Measurements from ENCODE around the gene B3GLCT. TPM values are rescaled to one million over a fixed set of nuclear protein-coding genes. Genes with fewer than 3 reads are reported as not detected.
A peak's percentile ranks its signal among the peaks of the same experiment; 100 is the strongest.
"Not testable (repeated sequence)": the region's sequence is repeated elsewhere in the genome, so short reads cannot be mapped to it uniquely, and the experiment has no call there.

B3GLCT gene
- total RNA-seq, 1 donor from 2014 or later, result 15.4 TPM

DNA sequence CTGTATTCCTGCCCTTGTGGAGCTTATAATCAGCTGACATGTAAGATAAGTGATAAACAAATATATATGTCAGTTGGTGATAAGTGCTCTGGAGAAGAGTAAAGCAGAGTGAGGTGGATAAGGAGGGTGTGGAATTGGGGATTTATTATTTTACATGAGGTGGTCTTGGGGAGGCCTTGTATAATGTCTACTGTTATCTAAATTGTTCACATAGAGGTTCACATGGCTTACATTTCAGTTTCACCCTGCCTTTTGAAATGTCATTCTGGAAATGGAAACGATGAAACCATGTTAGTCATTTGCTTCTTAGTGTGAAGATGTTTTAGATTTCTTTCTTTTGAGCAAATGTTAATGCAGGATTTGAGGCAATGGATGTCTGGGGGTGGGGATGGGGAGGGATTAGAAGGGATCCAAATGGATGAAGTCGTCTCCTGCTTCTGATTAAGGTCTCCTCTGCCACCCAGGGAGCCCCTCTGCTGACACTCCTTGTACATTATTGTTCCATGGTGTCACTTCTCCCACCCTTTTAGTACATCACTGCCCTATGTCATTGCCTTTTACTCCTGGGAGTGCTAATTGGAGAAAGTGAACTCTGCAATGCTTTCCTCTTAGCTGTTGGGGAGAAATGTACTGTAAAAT is 14.0 kb downstream of the B3GLCT start:
- ATAC-seq (no peak), DNase-seq (ENCODE audit: missing footprints) (no peak)
- intact Hi-C loops (cut with DNase I), result no loop called here

DNA sequence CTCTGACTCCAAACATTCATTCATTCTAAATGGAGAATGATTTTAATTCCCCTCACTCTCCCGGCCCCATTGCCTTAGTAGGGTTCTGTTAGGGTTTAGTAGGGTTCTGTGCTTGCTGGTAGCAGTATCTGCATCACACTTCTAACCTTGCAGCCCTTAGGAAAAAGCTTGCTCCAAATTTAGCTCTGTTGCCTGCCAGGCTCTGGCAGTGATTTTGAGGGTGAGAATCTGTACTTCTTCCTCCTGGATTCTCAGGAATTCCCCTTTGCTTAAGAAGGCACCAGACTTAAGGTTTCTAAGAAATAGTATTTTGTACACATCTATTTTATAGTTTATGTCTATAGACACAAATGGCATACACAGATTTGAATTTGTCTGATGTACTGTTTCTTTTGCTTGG is 14.7 kb downstream of the B3GLCT start:
- intact Hi-C loops (cut with DNase I), result no loop called here
- ATAC-seq (no peak), DNase-seq (ENCODE audit: missing footprints) (no peak)

DNA sequence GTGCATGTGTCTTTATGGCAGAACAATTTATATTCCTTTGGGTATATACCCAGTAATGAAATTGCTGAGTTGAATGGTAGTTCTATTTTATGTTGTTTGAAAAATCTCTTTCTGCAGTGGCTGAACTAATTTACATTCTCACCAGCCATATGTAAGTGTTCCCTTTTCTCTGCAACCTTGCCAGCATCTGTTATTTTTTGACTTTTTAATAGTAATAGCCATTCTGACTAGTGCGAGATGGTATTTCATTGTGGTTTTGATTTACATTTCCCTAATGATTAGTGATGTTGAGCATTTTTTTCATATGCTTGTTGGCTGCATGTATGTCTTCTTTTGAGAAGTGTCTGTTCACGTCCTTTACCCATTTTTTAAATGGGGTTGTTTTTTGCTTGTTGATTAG is 17.1 kb downstream of the B3GLCT start:
- DNase-seq (ENCODE audit: missing footprints); ATAC-seq; intact Hi-C loops (cut with DNase I): not testable (repeated sequence)

DNA sequence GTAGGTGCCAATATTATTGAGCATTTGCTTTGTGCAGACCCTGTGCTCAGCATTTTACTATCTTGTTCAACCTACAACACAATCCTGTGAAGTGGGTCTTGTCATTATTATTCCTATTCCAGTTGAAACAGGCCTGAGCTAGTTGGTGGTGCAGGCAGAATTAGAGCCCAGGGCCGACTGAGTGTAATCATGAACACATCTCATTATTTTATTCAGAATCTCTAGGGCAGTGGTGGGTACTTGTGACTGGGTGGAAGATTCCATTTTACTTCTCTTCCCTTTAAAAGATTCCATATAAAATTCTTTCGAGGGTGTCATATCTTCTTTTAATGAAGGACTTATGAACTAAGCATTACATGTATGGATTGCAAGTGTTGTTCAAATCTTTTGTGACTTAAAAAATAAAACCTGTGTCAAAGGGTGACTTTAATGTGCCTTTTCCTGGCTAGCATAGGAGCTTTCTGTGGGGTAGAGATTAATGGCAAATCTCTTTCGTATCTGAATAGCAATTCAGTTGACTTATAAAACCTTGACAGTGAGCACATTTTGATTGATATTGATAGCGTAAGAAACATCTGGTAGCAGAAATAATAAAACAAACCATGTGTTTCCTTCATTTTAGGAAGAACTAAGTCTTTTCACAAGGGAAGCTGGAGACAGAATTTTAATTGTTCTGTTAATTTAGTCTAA is 20.3 kb downstream of the B3GLCT start:
- intact Hi-C loops (cut with DNase I), result no loop called here
- DNase-seq (ENCODE audit: missing footprints), result no peak
- ATAC-seq, result no peak

DNA sequence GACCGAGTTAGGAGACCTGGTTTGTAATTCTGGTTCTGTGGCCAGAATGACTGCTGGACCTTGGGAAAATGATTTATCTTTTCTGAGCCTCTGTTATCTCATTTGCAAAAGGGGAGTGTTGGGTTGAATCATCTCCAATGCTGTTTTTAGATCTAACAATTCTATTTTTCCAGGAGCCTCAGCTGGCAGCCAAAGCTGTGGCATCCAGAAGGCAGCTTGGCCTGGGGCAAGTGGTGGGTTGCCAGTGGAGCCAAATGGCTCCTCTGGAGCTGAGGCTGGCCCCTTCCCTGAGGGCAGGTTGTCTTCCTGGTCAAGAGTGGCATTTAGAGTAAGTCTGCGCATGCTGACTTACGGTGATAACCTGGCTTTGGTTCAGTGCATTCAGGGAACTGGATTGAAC is 21.3 kb downstream of the B3GLCT start:
- ATAC-seq (peak; percentile 43), DNase-seq (ENCODE audit: missing footprints) (no peak)
- intact Hi-C loops (cut with DNase I), result no loop called here

DNA sequence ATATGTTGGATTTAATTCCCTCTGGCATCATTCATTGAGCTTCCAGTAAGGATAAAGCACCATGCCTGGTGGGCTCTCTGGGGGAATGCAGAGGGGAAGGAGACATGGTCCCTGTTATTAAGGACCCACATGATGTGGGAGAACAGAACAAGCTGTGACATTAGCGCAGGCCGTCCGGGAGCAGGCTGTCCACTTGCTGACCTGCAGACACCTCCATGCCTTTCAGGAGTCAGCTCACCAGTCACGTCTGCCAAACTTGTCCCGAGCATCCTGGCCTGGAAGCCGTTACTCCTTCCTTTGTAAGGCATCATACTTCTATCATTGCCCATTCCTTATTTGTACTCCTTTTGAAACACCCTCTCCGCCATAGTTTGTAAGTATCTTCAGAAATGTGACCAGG is 23.4 kb downstream of the B3GLCT start:
- DNase-seq (ENCODE audit: missing footprints) (no peak), ATAC-seq (peak; percentile 29)
- intact Hi-C loops (cut with DNase I), result no loop called here

DNA sequence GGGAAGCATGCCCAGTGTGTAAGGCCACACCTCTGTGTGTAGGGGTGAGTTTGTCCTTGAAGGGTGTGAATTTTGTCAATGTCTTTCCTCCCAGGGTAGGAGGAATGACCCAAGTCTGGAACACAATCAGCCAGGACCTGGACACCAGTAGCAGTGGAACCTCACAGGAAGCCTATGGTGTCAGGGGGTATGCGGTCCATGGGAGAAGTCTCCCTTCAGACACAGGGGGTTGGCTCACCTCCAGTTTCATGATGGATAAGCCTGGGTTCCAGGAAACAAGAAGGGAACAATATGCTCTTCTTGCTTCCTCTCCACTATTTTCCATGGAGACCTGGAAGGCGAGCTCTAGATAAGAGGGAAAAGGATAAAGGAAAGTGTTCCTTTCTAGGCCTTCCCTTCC is 23.9 kb downstream of the B3GLCT start:
- DNase-seq (ENCODE audit: missing footprints) (no peak), ATAC-seq (peak; percentile 19)

DNA sequence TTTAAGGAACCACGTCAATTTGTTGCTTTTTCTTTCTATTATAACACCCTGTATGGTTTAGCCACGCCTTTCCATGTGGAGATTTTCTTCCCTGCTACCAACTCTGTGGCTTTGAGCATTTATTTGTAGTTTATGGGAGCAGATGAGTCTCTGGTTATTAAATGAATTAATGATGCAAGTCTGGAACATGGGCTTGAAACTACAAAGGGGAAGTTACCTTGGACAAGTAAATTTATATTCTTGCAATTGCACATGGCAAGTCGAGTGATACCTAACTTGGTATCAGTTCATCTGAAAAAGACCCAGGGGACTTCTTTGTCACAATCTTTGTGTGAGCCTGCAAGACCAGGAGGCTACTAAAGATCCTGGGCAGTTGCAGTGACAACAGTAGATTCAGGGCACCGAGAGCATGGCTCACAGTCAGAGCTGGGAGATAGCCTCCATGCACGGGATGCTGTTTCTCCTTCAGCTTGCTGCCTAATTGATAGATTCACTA is 24.4 kb downstream of the B3GLCT start:
- ATAC-seq (no peak), DNase-seq (ENCODE audit: missing footprints) (no peak)

More for the DNA sequence above, 23.9 kb downstream of the B3GLCT start:
- intact Hi-C loops (cut with DNase I), result no loop called here

DNA sequence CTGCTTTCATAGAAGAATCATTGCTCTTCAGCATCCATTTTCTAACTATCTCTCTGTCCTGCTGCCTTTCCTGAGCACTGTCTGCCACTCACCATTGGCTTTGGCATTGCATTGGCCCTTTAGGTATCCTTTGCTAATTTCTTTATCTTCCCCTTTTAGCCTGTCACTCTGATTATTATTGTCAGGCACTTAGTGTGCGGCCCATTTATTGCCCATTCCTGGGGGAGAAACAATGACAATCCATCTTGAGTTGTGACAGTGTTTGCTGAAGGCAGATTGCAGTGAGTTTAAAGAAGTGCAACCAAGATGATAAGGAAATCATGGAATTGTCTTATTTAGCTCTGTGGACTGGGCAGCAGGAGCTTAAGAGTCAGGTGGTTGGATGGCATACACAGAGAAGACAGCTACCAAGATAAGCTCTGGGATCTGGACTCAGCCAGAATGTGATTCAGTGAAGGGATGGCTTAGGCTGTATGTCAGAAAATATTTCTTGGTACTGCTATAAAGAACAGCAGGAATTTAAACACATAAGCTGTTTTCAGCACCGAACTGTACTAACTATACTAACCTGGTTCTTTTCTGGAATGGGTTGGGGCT is 25.3 kb downstream of the B3GLCT start:
- ATAC-seq, result no peak
- intact Hi-C loops (cut with DNase I), result no loop called here

More for the DNA sequence above, 24.4 kb downstream of the B3GLCT start:
- intact Hi-C loops (cut with DNase I), result no loop called here

DNA sequence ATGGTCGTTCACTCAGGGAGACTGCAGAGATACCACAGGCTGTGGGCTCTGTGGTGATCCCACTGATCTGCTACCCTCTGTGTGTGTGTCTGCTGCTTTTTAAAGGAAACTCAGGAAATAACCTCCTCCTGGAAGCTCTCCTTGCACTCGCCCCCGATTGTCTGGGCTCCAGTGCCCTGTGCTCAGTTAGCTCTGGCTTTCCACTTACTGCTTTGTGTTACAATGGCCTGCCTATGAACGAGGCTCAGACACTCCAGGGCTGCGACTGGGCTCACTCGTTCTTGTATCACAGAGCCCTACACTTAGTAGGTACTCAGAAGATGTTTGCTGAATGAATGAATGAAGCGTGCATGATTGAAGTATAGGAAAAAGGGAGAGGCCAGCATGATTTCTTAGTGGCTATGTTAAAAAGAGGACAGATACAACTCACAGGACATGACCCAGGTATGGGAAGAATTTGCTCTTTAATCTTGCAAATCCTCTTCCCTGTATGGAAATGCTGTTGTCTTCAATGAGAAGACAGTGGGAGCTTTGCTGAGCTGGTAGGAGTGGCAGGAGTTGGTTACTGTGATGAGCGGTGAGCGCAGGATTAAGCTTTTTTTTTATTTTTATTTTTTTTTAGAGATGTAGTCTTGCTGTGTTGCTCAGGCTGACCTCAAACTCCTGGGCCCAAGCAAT is 26.4 kb downstream of the B3GLCT start:
- intact Hi-C loops (cut with DNase I), result no loop called here
- ATAC-seq (no peak), DNase-seq (ENCODE audit: missing footprints) (no peak)

More for the DNA sequence above, 25.3 kb downstream of the B3GLCT start:
- DNase-seq (ENCODE audit: missing footprints), result no peak

DNA sequence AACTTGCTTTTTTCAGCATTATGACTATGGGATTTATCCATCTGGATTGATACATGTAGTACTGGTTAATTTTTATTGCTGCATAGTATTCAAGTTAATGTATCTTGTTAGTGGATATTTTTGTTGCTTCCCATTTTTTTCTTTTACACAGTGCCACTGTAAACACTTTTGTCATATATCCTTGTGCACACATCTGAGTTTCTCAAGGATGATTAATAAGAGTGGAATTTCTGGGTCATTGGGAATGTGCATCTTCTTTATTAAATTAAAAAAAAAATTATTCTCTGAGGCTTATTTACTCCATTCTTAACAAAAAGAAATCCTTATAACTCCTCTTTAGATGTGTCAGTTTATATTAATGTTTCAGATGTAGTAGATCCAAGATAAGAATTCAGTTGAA is 27.3 kb downstream of the B3GLCT start:
- DNase-seq (ENCODE audit: missing footprints) (no peak), ATAC-seq (no peak)
- intact Hi-C loops (cut with DNase I), result no loop called here

DNA sequence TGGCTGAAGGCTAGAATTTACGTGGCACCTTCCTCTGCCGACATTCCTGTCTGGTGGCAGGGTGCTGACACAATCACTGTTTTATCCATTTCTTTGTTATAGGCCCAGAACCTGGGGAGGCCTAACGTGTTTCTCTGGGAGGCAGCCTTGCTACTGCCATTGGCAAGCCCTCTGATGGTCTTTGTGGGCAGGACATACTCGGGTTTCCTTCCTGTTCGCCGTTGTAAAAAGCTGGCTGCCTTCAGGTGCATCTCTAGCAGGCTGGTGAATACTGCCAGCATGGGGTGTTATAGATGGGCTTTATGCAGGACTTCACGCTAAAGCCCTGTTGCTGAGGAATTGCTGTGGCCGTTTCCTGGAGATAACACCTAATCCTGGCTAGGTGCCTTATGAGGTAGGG is 28.1 kb downstream of the B3GLCT start:
- no peak for ATAC-seq
- DNase-seq (ENCODE audit: missing footprints), result no peak
- intact Hi-C loops (cut with DNase I), result no loop called here

DNA sequence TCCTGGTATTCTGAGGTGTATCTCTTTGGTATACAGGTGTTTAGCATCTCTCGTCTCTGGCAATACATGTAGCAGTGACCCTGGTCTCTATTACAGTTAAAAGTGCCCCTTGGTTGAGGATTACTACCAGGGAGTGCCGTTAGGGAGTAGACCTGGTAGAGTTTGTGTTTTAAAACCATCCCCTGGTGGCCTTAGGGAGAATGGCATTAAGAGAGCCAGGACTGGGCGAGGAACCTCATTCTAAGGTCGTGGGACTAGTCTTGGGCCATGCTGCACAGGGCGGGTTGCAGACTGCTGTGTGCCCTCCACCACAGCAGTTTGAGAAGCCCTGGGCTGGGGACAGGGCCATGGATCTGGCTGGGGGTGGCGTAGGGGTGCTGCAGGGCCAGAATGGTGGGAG is 35.0 kb downstream of the B3GLCT start:
- intact Hi-C loops (cut with DNase I), result loop anchor here (5.0 kb wide), 2 partner anchors 37 to 508 kb away; partner anchors contain the start of gene B3GLCT
- no peak for DNase-seq (ENCODE audit: missing footprints)
- peak; percentile 57 for ATAC-seq

DNA sequence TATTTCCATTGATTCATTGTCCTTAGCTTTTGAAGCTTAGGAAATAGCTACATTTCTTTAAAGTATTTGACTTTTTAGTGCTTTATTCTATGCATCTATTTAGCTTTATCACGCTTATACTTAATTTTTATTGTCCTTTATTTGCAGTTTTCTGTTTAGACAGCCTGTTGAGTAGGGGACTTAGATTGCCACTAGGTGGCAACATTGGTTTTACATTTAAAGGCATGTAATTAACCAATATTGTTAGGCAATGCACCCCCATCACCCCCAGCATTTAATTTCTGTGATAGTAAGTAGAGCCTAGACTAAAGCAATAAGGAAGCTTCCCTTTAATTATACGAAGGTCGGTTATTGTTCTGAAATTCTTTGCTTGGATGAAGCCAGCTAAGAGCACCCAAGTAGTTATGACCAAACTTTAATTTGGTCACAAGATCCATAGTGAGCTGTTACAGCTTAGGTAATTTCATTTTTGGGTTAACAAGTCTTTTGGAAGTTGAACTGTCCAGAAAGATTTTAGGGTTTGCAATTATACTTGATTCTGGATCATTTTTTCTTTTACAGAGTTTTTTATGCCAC is 36.5 kb downstream of the B3GLCT start:
- DNase-seq (ENCODE audit: missing footprints) (no peak), ATAC-seq (no peak)
- intact Hi-C loops (cut with DNase I), result loop anchor here (2.0 to 5.0 kb wide), 3 partner anchors 39 to 506 kb away; partner anchors contain the start of gene B3GLCT

DNA sequence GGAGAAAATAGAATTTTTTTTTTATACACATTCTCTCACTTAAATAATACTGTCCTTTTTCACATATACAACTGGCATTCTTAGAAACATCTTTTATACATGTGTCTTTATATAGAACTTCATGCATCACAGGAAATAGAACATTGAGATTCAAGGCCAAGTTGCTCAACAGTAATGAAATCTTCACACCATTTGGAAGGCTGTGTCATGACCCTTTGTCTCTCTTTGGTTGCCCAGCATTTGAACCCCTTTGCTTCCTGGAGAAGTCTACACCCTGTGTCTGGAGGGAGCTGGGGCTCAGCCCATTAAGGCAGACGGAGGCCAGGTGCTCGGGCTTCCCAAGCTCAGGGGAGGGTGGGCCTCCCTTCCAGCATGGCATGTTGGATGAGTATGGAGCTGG is 41.1 kb downstream of the B3GLCT start:
- intact Hi-C loops (cut with DNase I), result no loop called here
- DNase-seq (ENCODE audit: missing footprints) (no peak), ATAC-seq (no peak)

DNA sequence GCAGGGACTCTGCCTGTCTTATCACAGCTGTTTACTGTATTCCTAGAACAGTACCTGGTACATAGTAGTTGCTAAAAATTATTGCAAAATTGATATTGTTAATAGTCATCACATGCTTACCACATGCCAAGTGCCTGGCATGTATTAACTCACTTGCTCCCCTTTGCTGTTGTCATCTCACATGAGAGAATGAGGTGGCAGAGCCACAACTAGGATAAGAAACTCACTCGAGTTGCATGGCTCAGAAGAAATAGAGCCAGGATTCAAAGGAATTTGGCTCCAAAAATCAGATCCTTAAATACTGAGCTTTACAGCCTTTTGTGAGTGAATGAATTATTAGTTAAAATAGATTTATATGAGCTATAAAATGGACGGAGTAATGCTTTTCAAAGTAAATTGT is 42.6 kb downstream of the B3GLCT start:
- DNase-seq (ENCODE audit: missing footprints) (no peak), ATAC-seq (peak; percentile 34)
- intact Hi-C loops (cut with DNase I), result no loop called here

DNA sequence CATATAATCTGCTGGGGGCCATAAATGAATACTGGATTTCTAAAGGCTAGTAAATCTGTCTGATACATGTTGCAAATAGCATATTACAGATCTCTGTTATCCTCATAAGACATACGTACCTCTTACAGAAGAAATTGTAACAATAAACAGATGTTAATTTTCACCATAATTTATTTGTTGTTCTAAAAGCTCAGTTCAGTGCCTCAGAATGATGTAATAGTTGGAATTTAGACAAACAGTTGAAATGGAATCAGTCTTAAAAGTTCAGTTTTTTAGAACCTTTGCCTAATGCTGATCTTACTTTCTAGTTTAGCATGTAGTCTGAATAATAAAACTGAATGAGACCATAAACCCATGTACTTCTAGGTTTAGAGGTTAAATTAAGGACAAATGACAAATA is 43.1 kb downstream of the B3GLCT start:
- DNase-seq (ENCODE audit: missing footprints), result no peak
- intact Hi-C loops (cut with DNase I), result no loop called here

DNA sequence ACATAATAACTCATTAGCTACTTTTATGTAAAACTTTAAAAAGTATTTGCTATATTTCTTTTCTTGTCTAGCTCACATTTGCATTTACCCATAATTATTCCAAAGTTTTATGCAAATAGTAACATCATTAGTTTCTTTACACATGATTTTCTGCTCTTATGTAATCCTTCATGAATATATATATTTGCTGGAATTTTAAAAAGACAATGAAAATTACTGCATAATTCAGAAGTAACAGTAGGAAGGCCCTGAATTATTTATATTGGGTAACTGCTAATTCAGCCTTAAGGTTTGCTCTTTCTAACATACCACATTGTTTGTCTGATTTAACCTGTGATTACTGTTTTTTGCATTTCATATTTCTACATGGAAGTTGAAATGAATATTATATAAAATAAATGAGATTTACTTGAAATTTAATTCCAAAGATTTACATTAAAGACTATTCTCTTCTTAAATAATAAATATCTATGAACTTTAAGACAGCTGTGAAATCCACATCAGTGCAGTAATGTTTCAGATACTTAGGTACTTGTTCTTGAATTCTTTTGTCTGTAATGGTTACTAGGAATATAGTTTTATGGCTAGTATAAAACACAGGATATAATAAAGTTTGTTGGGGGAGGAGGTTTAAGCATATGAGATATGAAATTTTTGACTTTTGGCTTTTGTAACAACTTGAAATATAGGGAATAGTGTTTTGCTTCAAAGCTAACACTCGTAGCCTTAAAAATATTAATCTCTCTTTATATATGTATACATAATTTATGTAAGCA is 46.0 kb downstream of the B3GLCT start:
- intact Hi-C loops (cut with DNase I), result no loop called here
- ATAC-seq (no peak), DNase-seq (ENCODE audit: missing footprints) (no peak)

More for the DNA sequence above, 43.1 kb downstream of the B3GLCT start:
- ATAC-seq, result no peak
